Cardiac muscle cell (in vitro differentiated cells and primary cell): Measurements from ENCODE around the gene ACSS3. TPM values are rescaled to one million over a fixed set of nuclear protein-coding genes. Genes with fewer than 3 reads are reported as not detected.

Experiments
- DNase-seq, 2 donors: peaks; one replicate each; pipeline versions ENCODE4 v3.0.0 to v3.0.0-alpha.2; 2010 to 2017; ENCODE audit warnings: low read depth in 1 of 2, low spot score in 1 of 2
- H3K27ac ChIP-seq: fragments of 200-600 bp; sonication (generic); 2 replicates; pipeline ENCODE4 v1.5.1; 2016
- H3K27me3 ChIP-seq: fragments of 200-600 bp; sonication (generic); 2 replicates; pipeline ENCODE4 v1.6.0; 2016; ENCODE audit warnings: control low read depth
- H3K36me3 ChIP-seq: fragments of 200-600 bp; sonication (generic); 2 replicates; pipeline ENCODE4 v1.5.1; 2016; ENCODE audit warnings: control low read depth
- H3K4me1 ChIP-seq: fragments of 200-600 bp; sonication (generic); 2 replicates; pipeline ENCODE4 v1.8.1; 2017; ENCODE audit warnings: low read depth, mild to moderate bottlenecking, mixed run types
- H3K4me3 ChIP-seq: fragments of 200-600 bp; sonication (generic); 2 replicates; pipeline ENCODE4 v1.5.1; 2016; ENCODE audit warnings: mild to moderate bottlenecking
- H3K9me3 ChIP-seq: fragments of 200-600 bp; sonication (generic); 2 replicates; pipeline ENCODE4 v1.5.1; 2017; ENCODE audit warnings: low read depth, mild to moderate bottlenecking, control low read depth
- polyA plus RNA-seq: library from polyadenylated mRNA; unstranded; fragments of >200 nt; fragmentation: Nextera tagmentation; extraction: Ambion mirVana; gene quantifications from 2 replicates; pipeline ENCODE4 v1.2.1, GENCODE V29; 2016
- total RNA-seq: library from RNA; depleted of rRNA; stranded (reverse); fragments of >200 nt; gene quantifications from 2 replicates; pipeline ENCODE4 v1.2.3, GENCODE V29; 2016
- TF ChIP-seq, protein P1 (sequence below): IDR thresholded peaks from 2 replicates; pipeline ENCODE4 v1.5.1; 2012; ENCODE audit warnings: low read depth, mild to moderate bottlenecking, low read length

The ACSS3 gene
- total and polyA plus RNA-seq, 2 experiments from 2014 or later: 15.9 to 32.4 TPM

DNA sequence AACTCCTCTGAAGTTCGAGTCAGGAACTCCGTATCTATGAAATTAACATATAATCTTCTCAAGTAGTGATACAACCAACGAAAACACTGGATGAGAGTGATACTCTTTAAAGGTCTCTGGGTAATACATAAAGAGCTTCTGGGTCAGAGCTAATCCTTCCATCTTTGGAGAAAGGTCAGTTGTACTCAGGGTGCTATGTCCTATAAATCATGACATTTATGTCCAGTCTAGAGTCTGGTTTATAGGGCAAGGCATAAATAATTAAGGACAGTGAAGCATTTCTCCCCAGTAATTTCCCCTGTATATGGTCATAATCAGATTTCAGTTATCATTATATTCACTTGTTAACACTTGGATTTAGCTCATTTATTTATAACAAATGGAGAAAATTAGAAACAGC is 90.6 kb downstream of the ACSS3 start:
- TF ChIP-seq, protein P1, sequence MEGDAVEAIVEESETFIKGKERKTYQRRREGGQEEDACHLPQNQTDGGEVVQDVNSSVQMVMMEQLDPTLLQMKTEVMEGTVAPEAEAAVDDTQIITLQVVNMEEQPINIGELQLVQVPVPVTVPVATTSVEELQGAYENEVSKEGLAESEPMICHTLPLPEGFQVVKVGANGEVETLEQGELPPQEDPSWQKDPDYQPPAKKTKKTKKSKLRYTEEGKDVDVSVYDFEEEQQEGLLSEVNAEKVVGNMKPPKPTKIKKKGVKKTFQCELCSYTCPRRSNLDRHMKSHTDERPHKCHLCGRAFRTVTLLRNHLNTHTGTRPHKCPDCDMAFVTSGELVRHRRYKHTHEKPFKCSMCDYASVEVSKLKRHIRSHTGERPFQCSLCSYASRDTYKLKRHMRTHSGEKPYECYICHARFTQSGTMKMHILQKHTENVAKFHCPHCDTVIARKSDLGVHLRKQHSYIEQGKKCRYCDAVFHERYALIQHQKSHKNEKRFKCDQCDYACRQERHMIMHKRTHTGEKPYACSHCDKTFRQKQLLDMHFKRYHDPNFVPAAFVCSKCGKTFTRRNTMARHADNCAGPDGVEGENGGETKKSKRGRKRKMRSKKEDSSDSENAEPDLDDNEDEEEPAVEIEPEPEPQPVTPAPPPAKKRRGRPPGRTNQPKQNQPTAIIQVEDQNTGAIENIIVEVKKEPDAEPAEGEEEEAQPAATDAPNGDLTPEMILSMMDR: no peak
- no peak for DNase-seq
- H3K4me1 ChIP-seq: no peaks in the 10 kb centered on the region
- H3K9me3 ChIP-seq: no peaks in the 10 kb centered on the region
- no peaks in the 10 kb centered on the region for H3K27me3 ChIP-seq
- H3K27ac ChIP-seq: no peak overlapping the region
- H3K4me3 ChIP-seq: no peak overlapping the region
- H3K36me3 ChIP-seq: no peaks in the 10 kb centered on the region

DNA sequence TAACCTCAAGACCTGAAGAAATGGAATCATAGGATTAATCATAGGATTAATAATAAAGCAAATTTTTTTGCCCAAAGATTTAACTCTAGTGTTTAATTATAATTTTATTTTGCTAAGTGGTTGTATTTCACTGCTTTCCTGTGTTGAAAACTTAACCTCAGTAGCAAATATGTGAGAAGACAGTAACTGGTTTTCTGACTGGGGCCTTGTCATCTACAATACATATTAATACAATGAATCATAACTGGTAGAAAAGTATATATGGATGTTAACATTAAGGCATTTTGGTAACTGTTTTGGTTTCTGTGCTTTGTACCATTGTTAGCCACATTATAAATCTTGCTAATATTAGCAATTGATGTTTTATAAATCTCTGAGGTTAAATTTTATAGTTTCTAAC is 92.2 kb downstream of the ACSS3 start:
- Histone ChIP-seq H3K36me3 (peaks cover 7% of the 10 kb centered on the region), H3K27me3 (no peaks in the 10 kb centered on the region), H3K9me3 (no peaks in the 10 kb centered on the region), H3K4me3 (no peak overlapping the region), H3K27ac (no peak overlapping the region), H3K4me1 (no peaks in the 10 kb centered on the region)
- DNase-seq: peak in 1 of 2 donors; percentile 19
- TF ChIP-seq, protein P1: no peak

DNA sequence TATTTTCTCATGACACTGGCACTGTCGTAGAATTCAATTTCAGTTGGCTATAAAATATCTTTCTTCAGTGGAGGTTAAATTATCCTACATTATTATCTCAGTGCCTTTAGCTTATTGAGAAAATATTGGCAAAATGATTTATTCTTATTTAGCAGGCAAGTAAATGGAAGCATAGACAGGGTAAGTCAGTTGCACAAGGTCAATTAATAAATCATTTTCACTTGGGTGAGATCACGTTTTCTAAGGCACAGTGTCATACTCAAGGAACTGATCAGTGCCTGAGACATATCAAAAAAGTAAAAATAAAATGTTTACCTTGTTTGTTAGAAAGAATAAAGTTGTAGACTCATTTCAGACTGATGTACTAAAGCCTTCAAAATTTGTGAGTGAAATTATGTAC is 95.0 kb downstream of the ACSS3 start:
- H3K36me3 ChIP-seq: peaks cover 8% of the 10 kb centered on the region
- no peaks in the 10 kb centered on the region for H3K27me3 ChIP-seq
- no peaks in the 10 kb centered on the region for H3K9me3 ChIP-seq
- H3K4me1 ChIP-seq: no peaks in the 10 kb centered on the region
- H3K4me3 ChIP-seq: no peak overlapping the region
- no peak overlapping the region for H3K27ac ChIP-seq
- TF ChIP-seq, protein P1: no peak
- no peak for DNase-seq

DNA sequence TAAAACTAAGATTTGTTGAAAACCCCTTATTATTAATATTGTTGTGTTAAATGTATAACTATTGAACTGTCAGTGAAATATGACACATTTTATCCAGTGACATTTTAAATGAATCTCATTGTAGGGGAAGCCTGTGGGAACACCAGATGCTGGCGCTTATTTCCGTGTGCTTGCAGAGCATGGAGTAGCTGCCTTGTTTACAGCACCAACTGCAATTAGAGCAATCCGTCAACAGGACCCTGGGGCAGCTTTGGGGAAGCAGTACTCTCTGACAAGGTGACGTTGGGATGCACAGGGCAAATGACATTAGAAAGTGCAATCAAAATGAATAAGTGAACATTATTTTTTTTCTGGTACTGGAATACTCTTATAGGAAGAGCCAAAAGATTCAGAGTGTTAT is 96.8 kb downstream of the ACSS3 start:
- no peaks in the 10 kb centered on the region for H3K27me3 ChIP-seq
- H3K4me1 ChIP-seq: no peaks in the 10 kb centered on the region
- DNase-seq: no peak
- TF ChIP-seq, protein P1: no peak
- H3K4me3 ChIP-seq: no peak overlapping the region
- H3K9me3 ChIP-seq: no peaks in the 10 kb centered on the region
- H3K27ac ChIP-seq: no peak overlapping the region
- peaks cover 8% of the 10 kb centered on the region for H3K36me3 ChIP-seq

DNA sequence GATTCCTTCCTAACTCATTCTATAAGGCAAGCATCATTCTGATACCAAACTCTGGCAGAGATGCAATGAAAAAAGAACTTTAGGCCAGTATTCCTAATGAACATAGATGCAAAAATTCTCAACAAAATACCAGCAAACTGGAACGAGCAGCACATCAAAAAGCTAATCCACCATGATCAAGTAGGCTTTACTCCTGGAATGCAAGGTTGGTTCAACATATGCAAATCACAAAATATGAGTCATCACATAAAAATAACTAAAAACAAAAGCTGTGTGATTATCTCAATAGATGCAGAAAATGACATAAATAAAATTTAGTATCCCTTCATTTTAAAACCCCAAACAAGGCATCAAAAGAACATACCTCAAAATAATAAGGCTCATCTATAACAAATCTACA is 98.9 kb downstream of the ACSS3 start:
- peak in 1 of 2 donors; percentile 2 for DNase-seq
- Histone ChIP-seq H3K4me1 (no peaks in the 10 kb centered on the region), H3K27me3 (no peaks in the 10 kb centered on the region), H3K36me3 (peaks cover 12% of the 10 kb centered on the region), H3K27ac (no peak overlapping the region), H3K9me3 (no peaks in the 10 kb centered on the region), H3K4me3 (no peak overlapping the region)
- TF ChIP-seq, protein P1: no peak

DNA sequence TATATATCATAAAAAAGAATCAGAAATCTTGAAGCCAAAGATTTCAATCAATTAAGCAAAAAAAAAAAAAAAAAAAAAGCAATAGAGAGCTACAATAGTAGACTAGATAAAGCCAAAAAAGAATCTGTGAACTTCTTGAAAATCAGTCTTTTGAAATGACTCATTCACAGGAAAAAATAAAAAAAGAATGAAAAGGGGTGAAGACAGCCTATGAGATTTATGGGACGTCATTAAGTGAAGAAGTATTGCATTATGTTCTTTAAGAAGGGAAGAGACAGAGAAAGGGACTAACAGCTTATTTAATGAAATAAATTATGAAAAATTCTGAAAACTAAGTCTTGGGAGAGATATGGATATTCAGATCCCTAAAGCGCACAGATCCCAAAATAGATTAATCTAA is 103.8 kb downstream of the ACSS3 start:
- TF ChIP-seq, protein P1: no peak

More for the DNA sequence above, 103.8 kb downstream of the ACSS3 start:
- Histone ChIP-seq H3K4me3 (no peak overlapping the region), H3K9me3 (no peaks in the 10 kb centered on the region), H3K36me3 (peaks cover 9% of the 10 kb centered on the region), H3K4me1 (no peaks in the 10 kb centered on the region), H3K27me3 (no peaks in the 10 kb centered on the region), H3K27ac (no peak overlapping the region)
- DNase-seq: peak in 1 of 2 donors; percentile 21
